Gastroesophageal sphincter (tissue), 3 donors: Measurements from ENCODE around the gene AGBL1.

Experiments used
- POLR2A ChIP-seq, 2 donors: fragments of 450-650 bp; IDR thresholded peaks; one replicate each; pipeline ENCODE4 v1.6.1; 2017; ENCODE audit warnings: antibody characterized with exemption in 2 of 2, mild to moderate bottlenecking in 2 of 2, moderate library complexity in 1 of 2
- POLR2AphosphoS5 ChIP-seq: sonication (generic); formaldehyde crosslinking; IDR thresholded peaks from one replicate; pipeline ENCODE4 v1.6.1; 2017; ENCODE audit warnings: antibody characterized with exemption
- TF ChIP-seq, protein P1 (sequence below), 4 experiments: fragments of 200-600 bp in 2 of 4; fragments of 450-650 bp in 2 of 4; sonication (generic) in 1 of 4; IDR thresholded peaks; one replicate each; pipeline ENCODE4 v1.5.1; 2017 to 2019; ENCODE audit warnings: antibody characterized with exemption in 4 of 4, mild to moderate bottlenecking in 2 of 4, moderate library complexity in 2 of 4

DNA sequence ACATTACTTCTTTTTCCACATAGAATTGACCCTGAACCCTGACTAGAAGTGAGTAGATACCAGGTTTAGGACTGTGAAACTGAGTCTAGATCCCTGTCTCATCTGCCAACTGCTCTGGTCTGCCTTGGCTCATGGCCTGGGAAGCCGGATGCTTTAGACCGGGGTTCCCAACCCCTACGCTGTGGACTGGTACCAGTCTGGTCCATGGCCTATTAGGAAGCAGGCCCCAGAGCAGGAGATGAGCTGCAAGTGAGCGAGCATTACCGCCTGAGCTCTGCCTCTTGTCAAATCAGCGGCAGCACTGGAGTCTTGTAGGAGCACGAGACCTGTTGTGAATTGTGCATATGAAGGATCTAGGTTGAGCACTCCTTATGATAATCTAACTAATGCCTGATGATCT is 734.2 kb downstream of the AGBL1 start:
- TF ChIP-seq, protein P1, sequence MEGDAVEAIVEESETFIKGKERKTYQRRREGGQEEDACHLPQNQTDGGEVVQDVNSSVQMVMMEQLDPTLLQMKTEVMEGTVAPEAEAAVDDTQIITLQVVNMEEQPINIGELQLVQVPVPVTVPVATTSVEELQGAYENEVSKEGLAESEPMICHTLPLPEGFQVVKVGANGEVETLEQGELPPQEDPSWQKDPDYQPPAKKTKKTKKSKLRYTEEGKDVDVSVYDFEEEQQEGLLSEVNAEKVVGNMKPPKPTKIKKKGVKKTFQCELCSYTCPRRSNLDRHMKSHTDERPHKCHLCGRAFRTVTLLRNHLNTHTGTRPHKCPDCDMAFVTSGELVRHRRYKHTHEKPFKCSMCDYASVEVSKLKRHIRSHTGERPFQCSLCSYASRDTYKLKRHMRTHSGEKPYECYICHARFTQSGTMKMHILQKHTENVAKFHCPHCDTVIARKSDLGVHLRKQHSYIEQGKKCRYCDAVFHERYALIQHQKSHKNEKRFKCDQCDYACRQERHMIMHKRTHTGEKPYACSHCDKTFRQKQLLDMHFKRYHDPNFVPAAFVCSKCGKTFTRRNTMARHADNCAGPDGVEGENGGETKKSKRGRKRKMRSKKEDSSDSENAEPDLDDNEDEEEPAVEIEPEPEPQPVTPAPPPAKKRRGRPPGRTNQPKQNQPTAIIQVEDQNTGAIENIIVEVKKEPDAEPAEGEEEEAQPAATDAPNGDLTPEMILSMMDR (IDR thresholded peaks at IDR 0.05): no peak
- no peak for TF ChIP-seq POLR2A (IDR thresholded peaks at IDR 0.05)
- no peak for TF ChIP-seq POLR2AphosphoS5
